H1 (cell line): ENCODE results near the gene STAC2. TPM values are rescaled to one million over a fixed set of nuclear protein-coding genes. Genes with fewer than 3 reads are reported as not detected.

Experiments
- CTCF ChIA-PET: fragments of 300-600 bp; sonication (Branson Sonifier 250); formaldehyde crosslinking; loops from one replicate; lab custom pipeline; 2021; ENCODE audit not compliant: partially characterized antibody; lab: Charles Lee
- POLR2A ChIA-PET: fragments of 300-600 bp; sonication (Branson Sonifier 250); formaldehyde crosslinking; loops from one replicate; lab custom pipeline; 2021; ENCODE audit warnings: inconsistent platforms; ENCODE audit not compliant: partially characterized antibody; lab: Charles Lee
- DNase-seq, 2 experiments: peaks; one replicate each; pipeline versions ENCODE4 v3.0.0 to v3.0.0-alpha.2; 2010 to 2022; ENCODE audit warnings: low spot score in 2 of 2, low read depth in 1 of 2, mixed read lengths in 1 of 2
- FAIRE-seq: peaks from 2 replicates; lab custom pipeline; 2011; peaks lifted over from hg19 to GRCh38; lab: Jason Lieb, UNC
- H2AFZ ChIP-seq: 2 replicates; pipeline ENCODE4 v1.8.1; 2012; ENCODE audit warnings: low read length, inconsistent platforms
- H2AK5ac ChIP-seq: 2 replicates; pipeline ENCODE4 v1.6.1; 2013; ENCODE audit warnings: low read depth, low read length
- H2BK120ac ChIP-seq: replicated peaks from 2 replicates; pipeline ENCODE3; 2013; ENCODE audit warnings: low read depth, low read length, inconsistent platforms
- H2BK12ac ChIP-seq: 2 replicates; pipeline ENCODE4 v1.6.1; 2013; ENCODE audit warnings: low read depth, low read length
- H2BK15ac ChIP-seq: 2 replicates; pipeline ENCODE4 v1.6.1; 2013; ENCODE audit warnings: low read length
- H2BK20ac ChIP-seq: 2 replicates; pipeline ENCODE4 v1.6.1; 2013; ENCODE audit warnings: low read length
- H2BK5ac ChIP-seq: 2 replicates; pipeline ENCODE4 v1.6.1; 2013; ENCODE audit warnings: low read depth, low read length
- H3K14ac ChIP-seq: 2 replicates; pipeline ENCODE4 v1.6.1; 2013; ENCODE audit warnings: inconsistent platforms; ENCODE audit not compliant: insufficient read length
- H3K18ac ChIP-seq: 2 replicates; pipeline ENCODE4 v1.6.1; 2013; ENCODE audit warnings: low read length; ENCODE audit errors: extremely low read depth
- H3K23ac ChIP-seq: 2 replicates; pipeline ENCODE4 v1.6.1; 2013; ENCODE audit warnings: inconsistent platforms; ENCODE audit not compliant: insufficient read length
- H3K23me2 ChIP-seq: 2 replicates; pipeline ENCODE4 v1.6.1; 2013; ENCODE audit warnings: low read depth, low read length
- H3K27ac ChIP-seq: 2 replicates; pipeline ENCODE4 v1.6.1; 2011; ENCODE audit warnings: low read depth, low read length, inconsistent platforms
- H3K27me3 ChIP-seq, 4 experiments: replicated peaks in 1 of 4; 1 replicate in 1 of 4; 2 replicates in 3 of 4; pipeline versions ENCODE4 v1.6.1 to v1.8.1; 2011 to 2013; ENCODE audit warnings: low read length in 3 of 4, mild to moderate bottlenecking in 3 of 4, inconsistent platforms in 2 of 4, mixed read lengths in 2 of 4, moderate library complexity in 1 of 4; ENCODE audit not compliant: control insufficient read depth in 3 of 4, insufficient read depth in 3 of 4; ENCODE audit errors: extremely low read depth in 1 of 4
- H3K36me3 ChIP-seq, 4 experiments: 2 replicates each; pipeline versions ENCODE4 v1.6.1 to v1.8.1; 2011 to 2013; ENCODE audit warnings: mild to moderate bottlenecking in 4 of 4, low read length in 3 of 4, moderate library complexity in 2 of 4, control low read depth in 1 of 4, inconsistent platforms in 1 of 4; ENCODE audit not compliant: insufficient read depth in 4 of 4, control insufficient read depth in 2 of 4
- H3K4ac ChIP-seq: replicated peaks from 2 replicates; pipeline ENCODE3; 2013; ENCODE audit warnings: low read length, low read depth, mixed read lengths, inconsistent platforms; ENCODE audit not compliant: insufficient read length
- H3K4me1 ChIP-seq, 4 experiments: replicated peaks in 1 of 4; 1 replicate in 1 of 4; 2 replicates in 3 of 4; pipeline versions ENCODE4 v1.6.1 to v1.8.1; 2011 to 2013; ENCODE audit warnings: low read length in 3 of 4, inconsistent platforms in 2 of 4, mixed read lengths in 1 of 4; ENCODE audit not compliant: insufficient read depth in 4 of 4, control insufficient read depth in 3 of 4
- H3K4me2 ChIP-seq, 2 experiments: 2 replicates each; pipeline versions ENCODE4 v1.6.1 to v1.8.1; 2011 to 2013; ENCODE audit warnings: low read depth in 2 of 2, low read length in 2 of 2, control low read depth in 1 of 2, inconsistent platforms in 1 of 2, mild to moderate bottlenecking in 1 of 2; ENCODE audit not compliant: insufficient read depth in 1 of 2
- H3K4me3 ChIP-seq, 4 experiments: fragments of 200-600, 300-600 bp in 1 of 4; sonication (generic), shearing (Covaris generic), sonication (Bioruptor Twin) in 1 of 4; 2 replicates each; pipeline versions ENCODE4 v1.5.1 to v1.8.1; 2011 to 2016; ENCODE audit warnings: low read length in 4 of 4, low read depth in 3 of 4, control low read depth in 2 of 4, inconsistent platforms in 2 of 4, mild to moderate bottlenecking in 2 of 4, mixed read lengths in 1 of 4, moderate library complexity in 1 of 4; ENCODE audit not compliant: insufficient read depth in 2 of 4; ENCODE audit errors: extremely low read depth in 1 of 4
- H3K56ac ChIP-seq: replicated peaks from 2 replicates; pipeline ENCODE3; 2013; ENCODE audit warnings: low read depth, mild to moderate bottlenecking, mixed read lengths, low read length, inconsistent platforms; ENCODE audit not compliant: insufficient read length
- H3K79me1 ChIP-seq: 2 replicates; pipeline ENCODE4 v1.6.1; 2013; ENCODE audit warnings: low read depth, low read length, control low read depth
- H3K79me2 ChIP-seq, 2 experiments: 2 replicates each; pipeline versions ENCODE4 v1.6.1 to v1.8.1; 2012 to 2013; ENCODE audit warnings: low read length in 2 of 2, mild to moderate bottlenecking in 2 of 2, inconsistent platforms in 1 of 2; ENCODE audit not compliant: insufficient read depth in 2 of 2, control insufficient read depth in 1 of 2
- H3K9ac ChIP-seq, 4 experiments: replicated peaks in 1 of 4; 1 replicate in 1 of 4; 2 replicates in 3 of 4; pipeline versions ENCODE4 v1.6.1 to v1.8.1; 2011 to 2013; ENCODE audit warnings: low read depth in 3 of 4, low read length in 3 of 4, control low read depth in 2 of 4, mild to moderate bottlenecking in 2 of 4, moderate library complexity in 2 of 4, inconsistent platforms in 1 of 4; ENCODE audit errors: extremely low read depth in 1 of 4
- H3K9me3 ChIP-seq, 2 experiments: 2 replicates each; pipeline versions ENCODE4 v1.6.1 to v1.8.1; 2012 to 2013; ENCODE audit warnings: mild to moderate bottlenecking in 2 of 2, moderate library complexity in 2 of 2, control low read depth in 1 of 2, inconsistent platforms in 1 of 2, low read depth in 1 of 2, low read length in 1 of 2, mixed read lengths in 1 of 2; ENCODE audit not compliant: insufficient read depth in 2 of 2
- H4K20me1 ChIP-seq, 2 experiments: replicated peaks in 1 of 2; 2 replicates each; pipeline versions ENCODE3 to v1.8.1; 2011 to 2013; ENCODE audit warnings: inconsistent platforms in 2 of 2, low read length in 2 of 2, mild to moderate bottlenecking in 1 of 2; ENCODE audit not compliant: insufficient read depth in 2 of 2, control insufficient read depth in 1 of 2
- H4K5ac ChIP-seq: 2 replicates; pipeline ENCODE4 v1.6.1; 2013; ENCODE audit warnings: low read length, low read depth, mixed read lengths, inconsistent platforms; ENCODE audit not compliant: insufficient read length
- H4K8ac ChIP-seq: 2 replicates; pipeline ENCODE4 v1.8.0; 2013; ENCODE audit warnings: mild to moderate bottlenecking, moderate library complexity, low read length, inconsistent platforms; ENCODE audit not compliant: insufficient read depth; ENCODE audit errors: extremely low read depth
- H4K91ac ChIP-seq: replicated peaks from 2 replicates; pipeline ENCODE3; 2013; ENCODE audit warnings: low read length, mixed read lengths, inconsistent platforms; ENCODE audit not compliant: insufficient read length
- ASH2L ChIP-seq: fragments of 200-600, 300-600 bp; sonication (generic); IDR thresholded peaks from one replicate; pipeline ENCODE4 v1.7.1; 2017; ENCODE audit warnings: low read length
- CTCF ChIP-seq, 3 experiments: IDR thresholded peaks; 1 replicate in 2 of 3; 2 replicates in 1 of 3; pipeline versions ENCODE4 v1.5.1 to v1.6.1; 2011; ENCODE audit warnings: low read length in 3 of 3, mild to moderate bottlenecking in 3 of 3, inconsistent platforms in 2 of 3, low read depth in 1 of 3, moderate library complexity in 1 of 3; ENCODE audit not compliant: insufficient read depth in 1 of 3; ENCODE audit errors: control extremely low read depth in 1 of 3
- HDAC2 ChIP-seq, 2 experiments: fragments of 300-600 bp in 1 of 2; sonication (generic) in 1 of 2; IDR thresholded peaks; 2 replicates each; pipeline ENCODE4 v1.6.1; 2011 to 2012; ENCODE audit warnings: low read depth in 2 of 2, low read length in 2 of 2, mild to moderate bottlenecking in 2 of 2, moderate library complexity in 2 of 2, borderline replicate concordance in 1 of 2, inconsistent platforms in 1 of 2
- TBP ChIP-seq: IDR thresholded peaks from 2 replicates; pipeline ENCODE4 v1.6.1; 2011; ENCODE audit warnings: low read depth, low read length, improper control_type of control experiment
- WGBS, 2 experiments: shearing (Covaris generic) in 1 of 2; methylation state at CpG; one replicate each; pipeline versions ENCODE4 v1.1.6 to v1.1.7; 2013 to 2015; ENCODE audit warnings: low lambda C conversion rate in 2 of 2, mixed read lengths in 2 of 2, inconsistent platforms in 1 of 2, low coverage in 1 of 2, missing lambda C conversion rate in 1 of 2; ENCODE audit not compliant: insufficient replicate concordance in 2 of 2, insufficient coverage in 1 of 2, insufficient read length in 1 of 2; ENCODE audit errors: extremely low coverage in 1 of 2, missing lambda C conversion rate in 1 of 2; 5-methylcytosine and 5-hydroxymethylcytosine counted together
- polyA plus RNA-seq, 7 experiments: library from polyadenylated mRNA; depleted of rRNA in 3 of 7; stranded (reverse) in 5 of 7; unstranded in 2 of 7; fragments of >200 nt in 5 of 7; fragments of 200-250 nt in 2 of 7; gene quantifications; 1 replicate in 5 of 7; 2 replicates in 1 of 7; 4 replicates in 1 of 7; pipeline versions ENCODE4 v1.2.1 to v1.2.3, GENCODE V29; 2011 to 2013; ENCODE audit warnings: missing spikeins in 2 of 7, mixed read lengths in 2 of 7
- total RNA-seq: library from RNA; stranded (reverse); fragmentation: NEBNext Ultra II Directional; extraction: Animal tissue kit (Norgen Biotek cat#: 25700); gene quantifications from 2 replicates; pipeline ENCODE4 v1.2.1, GENCODE V29; 2021

STAC2 gene
- total and polyA plus RNA-seq, 2 of the 8 experiments (the other 6 are each of a cell fraction or from before 2014, with no cell fraction given) = 1.5 to 6.0 TPM

- Histone ChIP-seq H3K9ac (no peak overlapping the region), H4K20me1 (no peaks in the 10 kb centered on the region), H3K79me1 (no peaks in the 10 kb centered on the region), H3K36me3 (no peaks in the 10 kb centered on the region), H3K79me2 (no peaks in the 10 kb centered on the region), H3K23ac (no peak overlapping the region), H4K91ac (no peak overlapping the region), H3K4ac (no peak overlapping the region), H2AK5ac (no peak overlapping the region), H2AFZ (no peak overlapping the region), H2BK20ac (no peak overlapping the region), H2BK12ac (no peak overlapping the region), H2BK5ac (no peak overlapping the region), H4K5ac (no peak overlapping the region), H3K4me2 (no peak overlapping the region), H3K56ac (no peak overlapping the region), H3K18ac (no peak overlapping the region), H3K4me3 (no peak overlapping the region), H3K4me1 (peaks cover 0 to 8% (median 5%) of the 10 kb centered on the region in 4 experiments; a peak in 6 of 7 replicates), H2BK120ac (no peak overlapping the region), H3K9me3 (no peaks in the 10 kb centered on the region), H3K14ac (no peak overlapping the region), H3K27me3 (no peaks in the 10 kb centered on the region), H2BK15ac (no peak overlapping the region), H3K27ac (no peak overlapping the region), H4K8ac (no peak overlapping the region), H3K23me2 (no peaks in the 10 kb centered on the region; the same call in 1 of the 2 replicates)
- TF ChIP-seq CTCF (IDR thresholded peaks at IDR 0.05; ENCODE audit: control extremely low read depth in 1 of 3, insufficient read depth in 1 of 3, low read depth in 1 of 3, low read length in 3 of 3) = no peak
- no peak for TF ChIP-seq ASH2L
- no peak for TF ChIP-seq TBP
- no peak for TF ChIP-seq HDAC2 (IDR thresholded peaks at IDR 0.05; ENCODE audit: borderline replicate concordance in 1 of 2, low read depth in 2 of 2, low read length in 2 of 2)
- POLR2A ChIA-PET = interaction anchor here (2.7 to 9.0 kb wide), 2 partner anchors 40 to 46 kb away, joined by 24 to 113 read pairs; partner anchors contain the start of gene RPL19
- CTCF ChIA-PET = interaction anchor here (0.9 to 22.6 kb wide), 12 partner anchors 4 to 263 kb away, joined by 3 to 982 read pairs (median 10); partner anchors contain the start of genes ARL5C and RPL19
- FAIRE-seq (no peak), DNase-seq (no peak)
- 70% methylated on average over 3 of the region's 3 CpGs; no CpG with 5 or more reads in 1 of the 2 experiments for WGBS, 2 experiments
Observed at GRCh38 chr17:39246274-39246673, 20.5 kb upstream of the STAC2 start.
